ENCODE measurements around the gene KLHDC3. TPM values are rescaled to one million over a fixed set of nuclear protein-coding genes. Genes with fewer than 3 reads are reported as not detected.

Gene KLHDC3
- total RNA-seq: 30.2 TPM

- Histone ChIP-seq H3K9me3 (ENCODE audit: low read depth, low read length) (no peaks in the 10 kb centered on the region), H3K4me1 (ENCODE audit: insufficient read depth, low read length) (peaks cover 41% of the 10 kb centered on the region), H3K4me3 (ENCODE audit: low read length) (peak within 1 kb of the TSS; percentile 54)
Measured at GRCh38 chr6:43013843-43014433, at the start of gene KLHDC3, which contains the start of gene MEA1. Gene KLHDC3 (plus strand): TSS chr6:43014249. CDS start chr6:43017193, 2,944 bp downstream. Gene MEA1 (minus strand): TSS chr6:43013946. CDS start chr6:43013813, 133 bp downstream.

GRCh38 chr6:42966571-42966970 is 47.5 kb upstream of the KLHDC3 start:
- Histone ChIP-seq H3K27me3 (ENCODE audit: insufficient read depth, low read length) (no peaks in the 10 kb centered on the region), H3K9me3 (ENCODE audit: low read depth, low read length) (no peaks in the 10 kb centered on the region), H3K4me1 (ENCODE audit: insufficient read depth, low read length) (peaks cover 5% of the 10 kb centered on the region), H3K4me3 (ENCODE audit: low read length) (no peak overlapping the region)

More at GRCh38 chr6:43013843-43014433, at the start of gene KLHDC3, which contains the start of gene MEA1:
- H3K27me3 ChIP-seq (ENCODE audit: insufficient read depth, low read length): no peaks in the 10 kb centered on the region

- H3K9me3 ChIP-seq (ENCODE audit: low read depth, low read length): no peaks in the 10 kb centered on the region
Measured at GRCh38 chr6:42967228-42967627, 46.8 kb upstream of the KLHDC3 start.

GRCh38 chr6:42968126-42968701 is 45.8 kb upstream of the KLHDC3 start:
- H3K4me1 ChIP-seq (ENCODE audit: insufficient read depth, low read length): peaks cover 5% of the 10 kb centered on the region
- no peaks in the 10 kb centered on the region for H3K27me3 ChIP-seq (ENCODE audit: insufficient read depth, low read length)
- H3K9me3 ChIP-seq (ENCODE audit: low read depth, low read length): no peaks in the 10 kb centered on the region
- no peak overlapping the region for H3K4me3 ChIP-seq (ENCODE audit: low read length)

More at GRCh38 chr6:42967228-42967627, 46.8 kb upstream of the KLHDC3 start:
- Histone ChIP-seq H3K4me1 (ENCODE audit: insufficient read depth, low read length) (peaks cover 5% of the 10 kb centered on the region), H3K27me3 (ENCODE audit: insufficient read depth, low read length) (no peaks in the 10 kb centered on the region), H3K4me3 (ENCODE audit: low read length) (no peak overlapping the region)

GRCh38 chr6:42968783-42969182 is 45.3 kb upstream of the KLHDC3 start:
- Histone ChIP-seq H3K4me3 (ENCODE audit: low read length) (no peak overlapping the region), H3K27me3 (ENCODE audit: insufficient read depth, low read length) (no peaks in the 10 kb centered on the region), H3K4me1 (ENCODE audit: insufficient read depth, low read length) (peaks cover 5% of the 10 kb centered on the region), H3K9me3 (ENCODE audit: low read depth, low read length) (no peaks in the 10 kb centered on the region)

GRCh38 chr6:42969431-42969830 is 44.6 kb upstream of the KLHDC3 start:
- Histone ChIP-seq H3K4me3 (ENCODE audit: low read length) (no peak overlapping the region), H3K4me1 (ENCODE audit: insufficient read depth, low read length) (peaks cover 5% of the 10 kb centered on the region), H3K27me3 (ENCODE audit: insufficient read depth, low read length) (no peaks in the 10 kb centered on the region), H3K9me3 (ENCODE audit: low read depth, low read length) (no peaks in the 10 kb centered on the region)

- no peak overlapping the region for H3K4me3 ChIP-seq (ENCODE audit: low read length)
- H3K4me1 ChIP-seq (ENCODE audit: insufficient read depth, low read length): peaks cover 6% of the 10 kb centered on the region
- H3K27me3 ChIP-seq (ENCODE audit: insufficient read depth, low read length): no peaks in the 10 kb centered on the region
- H3K9me3 ChIP-seq (ENCODE audit: low read depth, low read length): no peaks in the 10 kb centered on the region
Measured at GRCh38 chr6:42969934-42970333, 44.1 kb upstream of the KLHDC3 start.

GRCh38 chr6:42970871-42971612 is 43.0 kb upstream of the KLHDC3 start:
- no peaks in the 10 kb centered on the region for H3K27me3 ChIP-seq (ENCODE audit: insufficient read depth, low read length)
- H3K4me1 ChIP-seq (ENCODE audit: insufficient read depth, low read length): peaks cover 10% of the 10 kb centered on the region
- H3K9me3 ChIP-seq (ENCODE audit: low read depth, low read length): no peaks in the 10 kb centered on the region
- H3K4me3 ChIP-seq (ENCODE audit: low read length): no peak overlapping the region

- Histone ChIP-seq H3K4me1 (ENCODE audit: insufficient read depth, low read length) (peaks cover 14% of the 10 kb centered on the region), H3K27me3 (ENCODE audit: insufficient read depth, low read length) (no peaks in the 10 kb centered on the region), H3K9me3 (ENCODE audit: low read depth, low read length) (no peaks in the 10 kb centered on the region), H3K4me3 (ENCODE audit: low read length) (no peak overlapping the region)
Measured at GRCh38 chr6:42971746-42972327, 42.2 kb upstream of the KLHDC3 start.

GRCh38 chr6:42973926-42974325 is 40.1 kb upstream of the KLHDC3 start:
- H3K27me3 ChIP-seq (ENCODE audit: insufficient read depth, low read length): no peaks in the 10 kb centered on the region
- peaks cover 29% of the 10 kb centered on the region for H3K4me1 ChIP-seq (ENCODE audit: insufficient read depth, low read length)
- H3K4me3 ChIP-seq (ENCODE audit: low read length): no peak overlapping the region
- H3K9me3 ChIP-seq (ENCODE audit: low read depth, low read length): no peaks in the 10 kb centered on the region

- Histone ChIP-seq H3K4me1 (ENCODE audit: insufficient read depth, low read length) (peaks cover 37% of the 10 kb centered on the region), H3K9me3 (ENCODE audit: low read depth, low read length) (no peaks in the 10 kb centered on the region), H3K27me3 (ENCODE audit: insufficient read depth, low read length) (no peaks in the 10 kb centered on the region), H3K4me3 (ENCODE audit: low read length) (no peak overlapping the region)
Measured at GRCh38 chr6:42974919-42975505, 39.0 kb upstream of the KLHDC3 start.

GRCh38 chr6:42978487-42978838 is 35.6 kb upstream of the KLHDC3 start:
- Histone ChIP-seq H3K27me3 (ENCODE audit: insufficient read depth, low read length) (no peaks in the 10 kb centered on the region), H3K4me1 (ENCODE audit: insufficient read depth, low read length) (peaks cover 39% of the 10 kb centered on the region), H3K4me3 (ENCODE audit: low read length) (peak overlapping the region; percentile 91), H3K9me3 (ENCODE audit: low read depth, low read length) (no peaks in the 10 kb centered on the region)

- peaks cover 44% of the 10 kb centered on the region for H3K4me1 ChIP-seq (ENCODE audit: insufficient read depth, low read length)
- H3K9me3 ChIP-seq (ENCODE audit: low read depth, low read length): no peaks in the 10 kb centered on the region
- peak within 1 kb of the TSS; percentile 91 for H3K4me3 ChIP-seq (ENCODE audit: low read length)
- no peaks in the 10 kb centered on the region for H3K27me3 ChIP-seq (ENCODE audit: insufficient read depth, low read length)
Measured at GRCh38 chr6:42978839-42979522, 35.1 kb upstream of the KLHDC3 start, which contains the start of gene PEX6. Gene PEX6 (minus strand): TSS chr6:42979181. CDS start chr6:42979150, 31 bp downstream.

- Histone ChIP-seq H3K4me3 (ENCODE audit: low read length) (peak overlapping the region; percentile 91), H3K9me3 (ENCODE audit: low read depth, low read length) (no peaks in the 10 kb centered on the region), H3K27me3 (ENCODE audit: insufficient read depth, low read length) (no peaks in the 10 kb centered on the region), H3K4me1 (ENCODE audit: insufficient read depth, low read length) (peaks cover 45% of the 10 kb centered on the region)
Measured at GRCh38 chr6:42979523-42980177, 34.4 kb upstream of the KLHDC3 start.
